Keratinocyte (primary cell): ENCODE data around the gene PRPF18. TPM values are rescaled to one million over a fixed set of nuclear protein-coding genes. Genes with fewer than 3 reads are reported as not detected.

Experiments
- DNase-seq: peaks from one replicate; pipeline ENCODE4 v3.0.0-alpha.2; 2011; ENCODE audit warnings: low read depth, missing footprints, low spot score
- FAIRE-seq: peaks from 2 replicates; lab custom pipeline; 2011; peaks lifted over from hg19 to GRCh38; lab: Jason Lieb, UNC
- H2AFZ ChIP-seq: 2 replicates; pipeline ENCODE4 v1.6.0; 2012; ENCODE audit warnings: low read length, control low read depth, inconsistent platforms; ENCODE audit not compliant: control insufficient read depth
- H3K27ac ChIP-seq: 2 replicates; pipeline ENCODE4 v1.5.1; 2011; ENCODE audit warnings: low read length; ENCODE audit not compliant: control insufficient read depth, insufficient read depth
- H3K27me3 ChIP-seq: 3 replicates; pipeline ENCODE4 v1.6.0; 2011; ENCODE audit warnings: low read length; ENCODE audit not compliant: control insufficient read depth, insufficient read depth; ENCODE audit errors: extremely low read depth
- H3K36me3 ChIP-seq, 2 experiments: 2 replicates in 1 of 2; 3 replicates in 1 of 2; pipeline ENCODE4 v1.5.1; 2011; ENCODE audit warnings: low read length in 2 of 2, mild to moderate bottlenecking in 1 of 2; ENCODE audit not compliant: control insufficient read depth in 2 of 2, insufficient read depth in 2 of 2; ENCODE audit errors: extremely low read depth in 1 of 2
- H3K4me1 ChIP-seq: 3 replicates; pipeline ENCODE4 v1.5.1; 2011; ENCODE audit warnings: low read length; ENCODE audit not compliant: control insufficient read depth, insufficient read depth; ENCODE audit errors: extremely low read depth
- H3K4me2 ChIP-seq: 3 replicates; pipeline ENCODE4 v1.6.0; 2011; ENCODE audit warnings: low read depth, low read length; ENCODE audit not compliant: control insufficient read depth, insufficient read depth; ENCODE audit errors: extremely low read depth
- H3K4me3 ChIP-seq, 3 experiments: fragments of 200-600 bp in 1 of 3; sonication (generic) in 1 of 3; 2 replicates in 2 of 3; 3 replicates in 1 of 3; pipeline ENCODE4 v1.5.1; 2011 to 2016; ENCODE audit warnings: low read length in 3 of 3, mild to moderate bottlenecking in 3 of 3, control low read depth in 2 of 3, inconsistent platforms in 1 of 3, low read depth in 1 of 3, mixed read lengths in 1 of 3, mixed run types in 1 of 3, moderate library complexity in 1 of 3; ENCODE audit not compliant: control insufficient read depth in 2 of 3, insufficient read depth in 2 of 3; ENCODE audit errors: extremely low read depth in 1 of 3
- H3K79me2 ChIP-seq: 2 replicates; pipeline ENCODE4 v1.6.0; 2012; ENCODE audit warnings: low read length; ENCODE audit not compliant: control insufficient read depth, insufficient read depth
- H3K9ac ChIP-seq: 3 replicates; pipeline ENCODE4 v1.6.0; 2011; ENCODE audit warnings: low read length; ENCODE audit not compliant: control insufficient read depth, insufficient read depth; ENCODE audit errors: extremely low read depth
- H3K9me1 ChIP-seq: 3 replicates; pipeline ENCODE4 v1.6.0; 2011; ENCODE audit warnings: low read length; ENCODE audit not compliant: control insufficient read depth, insufficient read depth; ENCODE audit errors: extremely low read depth
- H3K9me3 ChIP-seq: 2 replicates; pipeline ENCODE4 v1.5.1; 2012; ENCODE audit warnings: low read depth, low read length; ENCODE audit not compliant: control insufficient read depth
- H4K20me1 ChIP-seq: 3 replicates; pipeline ENCODE4 v1.6.0; 2011; ENCODE audit warnings: low read length; ENCODE audit not compliant: control insufficient read depth, insufficient read depth; ENCODE audit errors: extremely low read depth
- EZH2 ChIP-seq: IDR thresholded peaks from one replicate; pipeline ENCODE4 v1.6.1; 2012; ENCODE audit warnings: inconsistent platforms, mild to moderate bottlenecking, low read length, moderate library complexity
- dilution Hi-C: fragments of 300-500 bp; cut with MboI; formaldehyde crosslinking; loops from one replicate; pipeline ENCODE4 v1.7.0; 2020; ENCODE audit warnings: low sequenced_read_pairs; ENCODE audit not compliant: extremely low pct_ligation_motif_present
- polyA plus RNA-seq, 5 experiments: library from polyadenylated mRNA; depleted of rRNA in 3 of 5; stranded (reverse) in 3 of 5; stranded (forward) in 1 of 5; unstranded in 1 of 5; fragments of >200 nt; gene quantifications; 1 replicate in 1 of 5; 2 replicates in 3 of 5; 3 replicates in 1 of 5; pipeline versions ENCODE4 v1.2.1 to v1.2.3, GENCODE V29; 2011 to 2012; ENCODE audit warnings: missing spikeins in 2 of 5, low read depth in 1 of 5, low replicate concordance in 1 of 5
- TF ChIP-seq, protein P1 (sequence below), 3 experiments: IDR thresholded peaks in 1 of 3; conservative IDR thresholded peaks in 1 of 3; optimal IDR thresholded peaks in 1 of 3; 2 replicates in 2 of 3; 3 replicates in 1 of 3; pipeline versions ENCODE3 to v1.5.1; 2011; ENCODE audit warnings: low read length in 3 of 3, mild to moderate bottlenecking in 3 of 3, moderate library complexity in 2 of 3, control low read depth in 1 of 3, inconsistent platforms in 1 of 3; ENCODE audit not compliant: insufficient read depth in 2 of 3; ENCODE audit errors: extremely low read depth in 1 of 3

Gene PRPF18
- polyA plus RNA-seq, 1 donor (not counting 4 experiments of a cell fraction or from before 2014, with no cell fraction given), result 28.0 TPM

DNA sequence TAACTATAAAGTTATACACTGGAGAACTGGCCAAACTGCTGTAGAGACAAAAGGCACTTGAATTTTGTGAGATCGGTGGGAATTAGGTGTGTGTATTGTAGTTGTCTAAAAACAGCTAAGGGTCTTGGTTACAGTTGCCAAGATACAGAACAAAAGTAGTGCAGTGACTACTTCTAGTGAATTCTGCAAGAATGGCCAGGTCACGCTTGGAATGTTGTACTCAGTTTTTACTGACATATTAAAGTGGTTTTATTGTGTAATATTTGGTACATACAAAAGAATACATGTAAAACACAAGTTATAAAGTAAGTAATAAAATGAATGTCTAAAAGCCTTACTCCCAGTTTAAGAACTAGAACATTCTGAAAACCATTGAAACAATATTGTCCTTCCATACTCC lies 42.4 kb downstream of the PRPF18 start:
- Histone ChIP-seq H3K79me2 (no peaks in the 10 kb centered on the region), H3K9ac (no peak overlapping the region), H4K20me1 (no peaks in the 10 kb centered on the region), H3K27me3 (no peaks in the 10 kb centered on the region), H3K9me1 (no peaks in the 10 kb centered on the region), H3K9me3 (no peaks in the 10 kb centered on the region), H3K4me1 (no peaks in the 10 kb centered on the region), H3K36me3 (peaks cover 4 to 11% of the 10 kb centered on the region in 2 experiments), H2AFZ (no peak overlapping the region), H3K4me3 (no peak overlapping the region), H3K27ac (no peak overlapping the region), H3K4me2 (no peak overlapping the region)
- no peak for FAIRE-seq
- no peak for TF ChIP-seq EZH2
- TF ChIP-seq, protein P1, sequence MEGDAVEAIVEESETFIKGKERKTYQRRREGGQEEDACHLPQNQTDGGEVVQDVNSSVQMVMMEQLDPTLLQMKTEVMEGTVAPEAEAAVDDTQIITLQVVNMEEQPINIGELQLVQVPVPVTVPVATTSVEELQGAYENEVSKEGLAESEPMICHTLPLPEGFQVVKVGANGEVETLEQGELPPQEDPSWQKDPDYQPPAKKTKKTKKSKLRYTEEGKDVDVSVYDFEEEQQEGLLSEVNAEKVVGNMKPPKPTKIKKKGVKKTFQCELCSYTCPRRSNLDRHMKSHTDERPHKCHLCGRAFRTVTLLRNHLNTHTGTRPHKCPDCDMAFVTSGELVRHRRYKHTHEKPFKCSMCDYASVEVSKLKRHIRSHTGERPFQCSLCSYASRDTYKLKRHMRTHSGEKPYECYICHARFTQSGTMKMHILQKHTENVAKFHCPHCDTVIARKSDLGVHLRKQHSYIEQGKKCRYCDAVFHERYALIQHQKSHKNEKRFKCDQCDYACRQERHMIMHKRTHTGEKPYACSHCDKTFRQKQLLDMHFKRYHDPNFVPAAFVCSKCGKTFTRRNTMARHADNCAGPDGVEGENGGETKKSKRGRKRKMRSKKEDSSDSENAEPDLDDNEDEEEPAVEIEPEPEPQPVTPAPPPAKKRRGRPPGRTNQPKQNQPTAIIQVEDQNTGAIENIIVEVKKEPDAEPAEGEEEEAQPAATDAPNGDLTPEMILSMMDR (optimal IDR thresholded peaks at IDR 0.05 in 1 of 3, IDR thresholded peaks at IDR 0.05 in 1 of 3, conservative IDR thresholded peaks at IDR 0.05 in 1 of 3; ENCODE audit: extremely low read depth in 1 of 3, insufficient read depth in 2 of 3, low read length in 3 of 3), result no peak
- DNase-seq, result no peak
- dilution Hi-C loops, result no loop called here

DNA sequence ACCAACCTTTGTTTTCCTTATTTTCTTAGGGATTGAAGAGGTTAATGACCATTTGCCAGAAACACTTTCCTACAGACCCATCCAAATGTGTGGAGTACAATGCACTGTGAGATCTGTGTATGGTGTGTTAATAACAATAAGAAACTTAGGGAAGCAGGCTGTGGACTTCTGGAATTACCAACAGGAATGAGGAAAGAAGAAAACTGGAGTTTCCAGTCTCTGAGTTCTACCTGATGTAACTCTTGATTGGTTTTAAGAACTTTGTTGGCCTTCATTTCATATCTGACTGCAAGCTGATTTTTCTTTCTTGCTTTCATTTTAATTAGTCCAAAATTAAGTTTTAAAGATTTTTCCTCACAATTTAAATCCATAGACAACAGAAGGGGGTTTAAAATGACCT lies 43.5 kb downstream of the PRPF18 start:
- Histone ChIP-seq H3K27me3 (no peaks in the 10 kb centered on the region), H3K36me3 (peaks cover 4 to 11% of the 10 kb centered on the region in 2 experiments), H3K4me1 (no peaks in the 10 kb centered on the region), H3K9ac (no peak overlapping the region), H3K79me2 (no peaks in the 10 kb centered on the region), H3K9me3 (no peaks in the 10 kb centered on the region), H4K20me1 (no peaks in the 10 kb centered on the region), H3K4me2 (no peak overlapping the region), H3K4me3 (no peak overlapping the region), H3K27ac (no peak overlapping the region), H2AFZ (no peak overlapping the region), H3K9me1 (no peaks in the 10 kb centered on the region)
- no peak for TF ChIP-seq EZH2
- TF ChIP-seq, protein P1 (optimal IDR thresholded peaks at IDR 0.05 in 1 of 3, IDR thresholded peaks at IDR 0.05 in 1 of 3, conservative IDR thresholded peaks at IDR 0.05 in 1 of 3; ENCODE audit: extremely low read depth in 1 of 3, insufficient read depth in 2 of 3, low read length in 3 of 3), result no peak
- no peak for FAIRE-seq
- no peak for DNase-seq
- dilution Hi-C loops, result no loop called here
